H9 (cell line): ENCODE results near the gene GRM3. TPM values are rescaled to one million over a fixed set of nuclear protein-coding genes. Genes with fewer than 3 reads are reported as not detected.

Source experiments
- DNase-seq: peaks from one replicate; pipeline ENCODE4 v3.0.0-alpha.2; 2017
- H2AFZ ChIP-seq: one replicate; pipeline ENCODE4 v1.6.1; 2013; ENCODE audit warnings: mild to moderate bottlenecking, low read length, control low read depth, moderate library complexity
- H2AK5ac ChIP-seq: 2 replicates; pipeline ENCODE4 v1.6.1; 2013; ENCODE audit warnings: low read length, control low read depth, mixed read lengths; ENCODE audit not compliant: insufficient read length
- H2BK120ac ChIP-seq: one replicate; pipeline ENCODE4 v1.6.1; 2013; ENCODE audit warnings: low read depth, mild to moderate bottlenecking, low read length, control low read depth, inconsistent platforms; ENCODE audit not compliant: poor library complexity, severe bottlenecking
- H2BK12ac ChIP-seq: 2 replicates; pipeline ENCODE4 v1.6.1; 2013; ENCODE audit warnings: low read length, control low read depth, mixed read lengths, low read depth; ENCODE audit not compliant: insufficient read length
- H2BK15ac ChIP-seq: 2 replicates; pipeline ENCODE4 v1.6.1; 2013; ENCODE audit warnings: low read depth, low read length, control low read depth
- H2BK20ac ChIP-seq: one replicate; pipeline ENCODE4 v1.6.1; 2013; ENCODE audit warnings: low read depth, mild to moderate bottlenecking, low read length, control low read depth, inconsistent platforms; ENCODE audit not compliant: poor library complexity, severe bottlenecking
- H2BK5ac ChIP-seq: 2 replicates; pipeline ENCODE4 v1.6.1; 2013; ENCODE audit warnings: low read length, control low read depth, mixed read lengths; ENCODE audit not compliant: insufficient read length
- H3K14ac ChIP-seq: 2 replicates; pipeline ENCODE4 v1.6.1; 2013; ENCODE audit warnings: low read length, control low read depth; ENCODE audit not compliant: insufficient read depth
- H3K18ac ChIP-seq: 2 replicates; pipeline ENCODE4 v1.6.1; 2013; ENCODE audit warnings: low read depth, mild to moderate bottlenecking, mixed read lengths, low read length, control low read depth; ENCODE audit not compliant: insufficient read length
- H3K23ac ChIP-seq: 2 replicates; pipeline ENCODE4 v1.6.1; 2013; ENCODE audit warnings: low read length, control low read depth, mixed read lengths, low read depth; ENCODE audit not compliant: insufficient read length
- H3K23me2 ChIP-seq: 2 replicates; pipeline ENCODE4 v1.6.1; 2013; ENCODE audit warnings: low read depth, mild to moderate bottlenecking, mixed read lengths, low read length, control low read depth; ENCODE audit not compliant: insufficient read length, poor library complexity, severe bottlenecking
- H3K27ac ChIP-seq: 2 replicates; pipeline ENCODE4 v1.5.1; 2013; ENCODE audit warnings: low read length, control low read depth, mixed read lengths, low read depth; ENCODE audit not compliant: insufficient read length
- H3K27me3 ChIP-seq: 2 replicates; pipeline ENCODE4 v1.6.1; 2013; ENCODE audit warnings: low read length, control low read depth, inconsistent platforms; ENCODE audit not compliant: insufficient read depth
- H3K4ac ChIP-seq: 2 replicates; pipeline ENCODE4 v1.6.1; 2013; ENCODE audit warnings: low read depth, mild to moderate bottlenecking, control low read depth, inconsistent platforms, low read length, moderate library complexity
- H3K4me1 ChIP-seq: 2 replicates; pipeline ENCODE4 v1.6.1; 2013; ENCODE audit warnings: low read length, control low read depth, inconsistent platforms; ENCODE audit not compliant: insufficient read depth
- H3K4me2 ChIP-seq: 2 replicates; pipeline ENCODE4 v1.6.1; 2013; ENCODE audit warnings: low read length, control low read depth, mixed read lengths; ENCODE audit not compliant: insufficient read length, insufficient read depth
- H3K56ac ChIP-seq: 2 replicates; pipeline ENCODE4 v1.6.1; 2013; ENCODE audit warnings: low read depth, mild to moderate bottlenecking, mixed read lengths, low read length, control low read depth; ENCODE audit not compliant: insufficient read length
- H3K79me1 ChIP-seq: 2 replicates; pipeline ENCODE4 v1.6.1; 2013; ENCODE audit warnings: low read depth, mild to moderate bottlenecking, moderate library complexity, low read length, control low read depth, inconsistent platforms; ENCODE audit not compliant: insufficient read depth, poor library complexity, severe bottlenecking
- H3K79me2 ChIP-seq: 2 replicates; pipeline ENCODE4 v1.6.1; 2013; ENCODE audit warnings: low read length, control low read depth, inconsistent platforms; ENCODE audit not compliant: insufficient read depth
- H3K9ac ChIP-seq: 2 replicates; pipeline ENCODE4 v1.6.1; 2013; ENCODE audit warnings: low read length, control low read depth, mixed read lengths; ENCODE audit not compliant: insufficient read length; ENCODE audit errors: extremely low read depth
- H3K9me3 ChIP-seq: one replicate; pipeline ENCODE4 v1.6.1; 2013; ENCODE audit warnings: low read depth, low read length, inconsistent platforms; ENCODE audit not compliant: control insufficient read depth
- H3T11ph ChIP-seq: one replicate; pipeline ENCODE4 v1.6.1; 2013; ENCODE audit warnings: mild to moderate bottlenecking, low read length, control low read depth, inconsistent platforms
- H4K20me1 ChIP-seq: one replicate; pipeline ENCODE4 v1.6.1; 2013; ENCODE audit not compliant: control insufficient read depth, insufficient read length, insufficient read depth
- H4K5ac ChIP-seq: 2 replicates; pipeline ENCODE4 v1.6.1; 2013; ENCODE audit warnings: low read depth, mild to moderate bottlenecking, mixed read lengths, low read length, control low read depth; ENCODE audit not compliant: insufficient read length
- H4K8ac ChIP-seq: replicated peaks from 2 replicates; pipeline ENCODE4 v1.6.1; 2013; ENCODE audit warnings: low read length, control low read depth, mixed read lengths, low read depth; ENCODE audit not compliant: insufficient read length
- H4K91ac ChIP-seq: 2 replicates; pipeline ENCODE4 v1.6.1; 2013; ENCODE audit warnings: low read depth, mild to moderate bottlenecking, moderate library complexity, mixed read lengths, low read length, control low read depth; ENCODE audit not compliant: insufficient read length
- H3K27ac Mint-ChIP-seq, 3 experiments: 2 replicates in 2 of 3; 3 replicates in 1 of 3; pipeline ENCODE4 v1.8.0; 2020 to 2021; ENCODE audit warnings: mixed read lengths in 3 of 3, mild to moderate bottlenecking in 1 of 3, moderate library complexity in 1 of 3
- H3K27me3 Mint-ChIP-seq: 2 replicates; pipeline ENCODE4 v1.8.0; 2021; ENCODE audit warnings: low read depth, mild to moderate bottlenecking, moderate library complexity, mixed read lengths
- H3K36me3 Mint-ChIP-seq, 3 experiments: 2 replicates in 2 of 3; 3 replicates in 1 of 3; pipeline ENCODE4 v1.8.0; 2020 to 2021; ENCODE audit warnings: low read depth in 3 of 3, mixed read lengths in 3 of 3; ENCODE audit not compliant: insufficient read depth in 1 of 3
- H3K4me1 Mint-ChIP-seq, 2 experiments: 2 replicates each; pipeline ENCODE4 v1.8.0; 2020; ENCODE audit warnings: mixed read lengths in 2 of 2
- H3K4me3 Mint-ChIP-seq, 2 experiments: 2 replicates in 1 of 2; 3 replicates in 1 of 2; pipeline ENCODE4 v1.8.0; 2020 to 2021; ENCODE audit warnings: mild to moderate bottlenecking in 2 of 2, mixed read lengths in 2 of 2, moderate library complexity in 1 of 2
- H3K9me3 Mint-ChIP-seq, 2 experiments: 2 replicates in 1 of 2; 3 replicates in 1 of 2; pipeline ENCODE4 v1.8.0; 2020; ENCODE audit warnings: mild to moderate bottlenecking in 2 of 2, mixed read lengths in 2 of 2, moderate library complexity in 1 of 2
- CTCF ChIP-seq: fragments of 200-600 bp; sonication (generic); conservative IDR thresholded peaks from 3 replicates; pipeline ENCODE4 v1.8.0; 2021; ENCODE audit warnings: antibody characterized with exemption, mild to moderate bottlenecking
- WGBS: extraction: QIAGEN DNeasy Blood & Tissue Kit; methylation state at CpG from one replicate; pipeline ENCODE4 v1.1.7; 2013; ENCODE audit warnings: missing lambda C conversion rate, low lambda C conversion rate, mixed read lengths; ENCODE audit not compliant: insufficient read length; ENCODE audit errors: extremely low coverage; 5-methylcytosine and 5-hydroxymethylcytosine counted together
- total RNA-seq: library from RNA; stranded (reverse); gene quantifications from 2 replicates; pipeline ENCODE4 v1.2.1, GENCODE V29; 2021

GRM3 gene
- total RNA-seq, 1 experiment from 2014 or later = 0.15 TPM

DNA sequence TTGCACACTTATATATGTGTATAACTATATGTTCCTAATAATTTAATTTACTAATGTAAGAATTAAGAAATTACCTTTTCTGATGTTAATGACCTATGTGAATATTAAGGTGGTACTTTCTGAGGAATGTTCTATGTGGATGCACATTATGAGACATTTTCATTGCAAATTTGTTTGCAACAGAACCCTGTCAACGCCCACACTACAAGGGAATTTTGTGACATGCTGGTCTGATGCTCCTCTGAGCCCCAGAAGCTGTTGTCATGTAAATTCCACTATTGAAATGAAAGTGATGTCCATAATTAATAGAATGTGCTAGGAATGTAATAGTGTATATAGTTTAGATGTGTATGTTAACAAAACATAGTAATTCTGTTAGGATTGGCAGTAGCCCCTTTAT, 4.5 kb downstream of the GRM3 start:
- Histone ChIP-seq H3K23ac (no peak overlapping the region), H3K4ac (no peak overlapping the region), H2AK5ac (no peak overlapping the region), H3K79me2 (no peaks in the 10 kb centered on the region), H2AFZ (no peak overlapping the region), H3K23me2 (peaks cover 21% of the 10 kb centered on the region), H4K20me1 (no peaks in the 10 kb centered on the region), H2BK15ac (no peak overlapping the region), H3K4me2 (no peak overlapping the region), H2BK5ac (no peak overlapping the region), H3K4me1 (no peaks in the 10 kb centered on the region), H2BK120ac (no peak overlapping the region), H3T11ph (no peak overlapping the region), H4K8ac (no peak overlapping the region), H3K79me1 (no peaks in the 10 kb centered on the region), H2BK12ac (no peak overlapping the region), H3K18ac (no peak overlapping the region), H3K27me3 (peaks cover 4% of the 10 kb centered on the region; the same call in 1 of the 2 replicates), H3K14ac (no peak overlapping the region), H2BK20ac (no peak overlapping the region), H4K5ac (no peak overlapping the region), H3K56ac (no peak overlapping the region), H3K9me3 (no peaks in the 10 kb centered on the region), H4K91ac (no peak overlapping the region), H3K9ac (no peak overlapping the region), H3K27ac (no peak overlapping the region)
- Mint-ChIP-seq H3K27ac (no peak overlapping the region), H3K4me1 (peaks cover 42 to 53% of the 10 kb centered on the region in 2 experiments), H3K9me3 (no peaks in the 10 kb centered on the region), H3K4me3 (no peak overlapping the region), H3K36me3 (peaks cover 0 to 4% (median 0%) of the 10 kb centered on the region in 3 experiments; a peak in 1 of 7 replicates), H3K27me3 (peaks cover 33% of the 10 kb centered on the region)
- WGBS = no CpG with 5 or more reads among the region's 1 CpG
- no peak for DNase-seq
- TF ChIP-seq CTCF = no peak
